Loucy (cell line): Measurements from ENCODE around the gene EXOC2.
A peak's percentile ranks its signal among the peaks of the same experiment; 100 is the strongest.

Experiments used
- H2AFZ ChIP-seq: fragments of 200-600 bp; sonication (generic); 2 replicates; pipeline ENCODE4 v1.6.0; 2016; ENCODE audit warnings: antibody characterized with exemption, mild to moderate bottlenecking, low read length, moderate library complexity
- H3F3A ChIP-seq: fragments of 200-600 bp; 2 replicates; pipeline ENCODE4 v1.6.0; 2016; ENCODE audit warnings: antibody characterized with exemption, low read depth, mild to moderate bottlenecking
- H3K27me3 ChIP-seq: fragments of 200-600 bp; sonication (generic); 2 replicates; pipeline ENCODE4 v1.6.1; 2014; ENCODE audit warnings: low read length, mild to moderate bottlenecking; ENCODE audit not compliant: insufficient read depth, poor library complexity, severe bottlenecking
- H3K36me3 ChIP-seq: fragments of 200-600 bp; sonication (generic); 2 replicates; pipeline ENCODE4 v1.6.1; 2016; ENCODE audit warnings: low read length; ENCODE audit not compliant: insufficient read depth
- H3K4me1 ChIP-seq: fragments of 200-600 bp; sonication (generic); 2 replicates; pipeline ENCODE4 v1.5.1; 2014; ENCODE audit warnings: low read length, mild to moderate bottlenecking; ENCODE audit not compliant: insufficient read depth, poor library complexity, severe bottlenecking
- H3K4me2 ChIP-seq: fragments of 200-600 bp; sonication (generic); 2 replicates; pipeline ENCODE4 v1.6.0; 2014; ENCODE audit warnings: antibody characterized with exemption, low read length, low read depth, mild to moderate bottlenecking; ENCODE audit not compliant: poor library complexity, severe bottlenecking
- H3K4me3 ChIP-seq: fragments of 200-600 bp; sonication (generic); 2 replicates; pipeline ENCODE4 v1.5.1; 2014; ENCODE audit warnings: low read length, mild to moderate bottlenecking, mixed read lengths; ENCODE audit not compliant: poor library complexity, severe bottlenecking
- H3K79me2 ChIP-seq: fragments of 200-600 bp; sonication (generic); 2 replicates; pipeline ENCODE4 v1.6.1; 2014; ENCODE audit warnings: low read length; ENCODE audit not compliant: insufficient read depth
- H3K9ac ChIP-seq: fragments of 200-600 bp; sonication (generic); 2 replicates; pipeline ENCODE4 v1.6.0; 2014; ENCODE audit warnings: mild to moderate bottlenecking, low read depth, low read length, moderate library complexity; ENCODE audit not compliant: poor library complexity, severe bottlenecking
- H3K9me2 ChIP-seq: fragments of 200-600 bp; sonication (generic); replicated peaks from 2 replicates; pipeline ENCODE4 v1.6.1; 2016; ENCODE audit warnings: low read depth, low read length, mixed read lengths
- H3K9me3 ChIP-seq: fragments of 200-600 bp; sonication (generic); 2 replicates; pipeline ENCODE4 v1.6.1; 2014; ENCODE audit warnings: mild to moderate bottlenecking, antibody characterized with exemption, low read length, low read depth; ENCODE audit not compliant: insufficient read depth
- H4K20me1 ChIP-seq: fragments of 200-600 bp; sonication (generic); 2 replicates; pipeline ENCODE4 v1.6.0; 2014; ENCODE audit warnings: antibody characterized with exemption, low read length, mild to moderate bottlenecking; ENCODE audit not compliant: insufficient read depth, poor library complexity, severe bottlenecking
- CTCF ChIP-seq: fragments of 200-600 bp; sonication (generic); conservative IDR thresholded peaks from 2 replicates; pipeline ENCODE4 v1.5.1; 2014; ENCODE audit warnings: mild to moderate bottlenecking, antibody characterized with exemption, low read length
- EZH2phosphoT487 ChIP-seq: fragments of 200-600 bp; IDR thresholded peaks from 2 replicates; pipeline ENCODE4 v1.6.1; 2018; ENCODE audit warnings: antibody characterized with exemption, mild to moderate bottlenecking, moderate library complexity, borderline replicate concordance

EXOC2 gene

DNA sequence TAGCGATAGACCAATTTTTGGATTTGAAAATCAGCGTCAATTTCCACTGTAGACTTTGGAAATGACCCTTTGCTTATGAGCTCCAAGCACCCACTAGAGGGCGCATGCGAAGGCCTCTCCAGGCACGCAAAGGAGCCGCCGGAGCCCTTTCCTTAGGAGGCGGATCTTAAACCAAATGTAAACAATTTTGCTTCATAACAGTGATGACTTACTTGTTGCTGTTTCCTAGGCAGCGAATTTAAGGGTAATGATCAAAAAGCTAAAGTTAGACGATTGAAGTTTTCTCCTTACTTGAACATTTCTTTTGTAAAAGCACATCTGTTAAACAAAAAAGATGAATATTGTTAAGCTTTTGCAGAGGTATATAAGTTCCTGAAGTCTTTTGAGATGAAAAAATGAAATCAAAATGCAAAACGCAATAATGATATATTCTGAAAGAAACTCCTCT lies 29.2 kb upstream of the EXOC2 start:
- Histone ChIP-seq H2AFZ (peak overlapping the region; percentile 64; the same call in 1 of the 2 replicates), H3K4me2 (peak overlapping the region; percentile 71), H3K9ac (peak overlapping the region; percentile 3), H3K4me3 (peak overlapping the region; percentile 57), H3F3A (no peaks in the 10 kb centered on the region), H3K27me3 (no peaks in the 10 kb centered on the region), H3K9me2 (no peaks in the 10 kb centered on the region), H3K9me3 (no peaks in the 10 kb centered on the region), H3K4me1 (peaks cover 13% of the 10 kb centered on the region), H4K20me1 (no peaks in the 10 kb centered on the region), H3K36me3 (no peaks in the 10 kb centered on the region), H3K79me2 (no peaks in the 10 kb centered on the region)
- TF ChIP-seq CTCF (peak; percentile 92), EZH2phosphoT487 (no peak)

DNA sequence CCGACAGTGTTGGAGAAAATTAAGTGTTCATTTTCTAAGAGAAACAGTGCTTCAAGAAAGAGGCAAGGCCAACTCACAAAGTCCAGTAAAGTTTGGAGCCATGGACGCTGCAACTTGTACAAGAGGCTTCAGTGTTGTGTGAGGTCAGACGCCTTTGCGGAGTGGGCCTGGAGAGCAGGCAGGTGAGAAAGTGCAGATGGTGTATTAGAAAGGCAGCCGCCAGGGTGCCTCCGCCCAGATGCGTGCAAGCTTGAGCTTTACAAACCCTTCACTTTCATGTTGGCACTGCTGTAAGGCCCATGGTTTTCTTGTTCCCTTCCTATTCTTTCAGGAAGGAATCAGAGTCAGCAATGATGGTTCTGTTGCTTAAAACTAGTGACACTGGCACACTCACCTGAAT lies 25.4 kb upstream of the EXOC2 start:
- Histone ChIP-seq H3K9me3 (no peaks in the 10 kb centered on the region), H3K36me3 (no peaks in the 10 kb centered on the region), H3F3A (0 out of 2 replicates have a peak, but pooled peaks cover under 1% of the 10 kb centered on the region), H3K9ac (no peak overlapping the region), H3K4me1 (peaks cover 43% of the 10 kb centered on the region), H3K9me2 (no peaks in the 10 kb centered on the region), H4K20me1 (no peaks in the 10 kb centered on the region), H3K4me3 (no peak overlapping the region), H3K27me3 (no peaks in the 10 kb centered on the region), H3K79me2 (no peaks in the 10 kb centered on the region), H2AFZ (no peak overlapping the region), H3K4me2 (no peak overlapping the region)
- TF ChIP-seq EZH2phosphoT487: no peak
- no peak for TF ChIP-seq CTCF

GRCh38 chr6:717135-717534 lies 24.2 kb upstream of the EXOC2 start:
- Histone ChIP-seq H3K4me1 (peaks cover 33% of the 10 kb centered on the region), H4K20me1 (no peaks in the 10 kb centered on the region), H3K9me2 (no peaks in the 10 kb centered on the region), H3K4me2 (no peak overlapping the region), H3F3A (0 out of 2 replicates have a peak, but pooled peaks cover 4% of the 10 kb centered on the region), H3K79me2 (no peaks in the 10 kb centered on the region), H3K36me3 (no peaks in the 10 kb centered on the region), H3K27me3 (no peaks in the 10 kb centered on the region), H3K9ac (no peak overlapping the region), H3K4me3 (no peak overlapping the region), H3K9me3 (no peaks in the 10 kb centered on the region), H2AFZ (no peak overlapping the region)
- TF ChIP-seq EZH2phosphoT487 (no peak), CTCF (no peak)
